ENCODE measurements around the gene VRK1.

DNA sequence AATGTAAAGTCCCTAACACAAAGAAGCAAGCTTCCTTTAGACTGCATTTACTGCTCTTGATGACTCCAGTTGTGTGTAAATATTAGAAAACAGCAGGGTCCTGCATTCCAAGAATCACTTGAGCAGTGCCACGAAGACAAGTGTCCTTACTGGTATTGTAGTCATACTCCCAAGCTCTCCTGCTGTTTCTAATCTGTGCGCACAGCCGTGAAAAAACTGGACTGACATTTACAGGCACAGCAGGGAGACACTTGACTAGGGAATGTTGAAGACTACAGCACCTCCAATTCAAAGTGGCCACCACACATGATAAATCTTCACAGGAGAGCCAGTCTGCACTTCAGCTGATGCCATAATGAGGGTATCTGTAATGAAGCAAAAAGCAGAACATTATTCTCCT is 91.4 kb downstream of the VRK1 start:
- no peak for TF ChIP-seq ZSCAN20 (CRISPR knock-in tag; IDR thresholded peaks at IDR 0.05)
- TF ChIP-seq, protein P1, sequence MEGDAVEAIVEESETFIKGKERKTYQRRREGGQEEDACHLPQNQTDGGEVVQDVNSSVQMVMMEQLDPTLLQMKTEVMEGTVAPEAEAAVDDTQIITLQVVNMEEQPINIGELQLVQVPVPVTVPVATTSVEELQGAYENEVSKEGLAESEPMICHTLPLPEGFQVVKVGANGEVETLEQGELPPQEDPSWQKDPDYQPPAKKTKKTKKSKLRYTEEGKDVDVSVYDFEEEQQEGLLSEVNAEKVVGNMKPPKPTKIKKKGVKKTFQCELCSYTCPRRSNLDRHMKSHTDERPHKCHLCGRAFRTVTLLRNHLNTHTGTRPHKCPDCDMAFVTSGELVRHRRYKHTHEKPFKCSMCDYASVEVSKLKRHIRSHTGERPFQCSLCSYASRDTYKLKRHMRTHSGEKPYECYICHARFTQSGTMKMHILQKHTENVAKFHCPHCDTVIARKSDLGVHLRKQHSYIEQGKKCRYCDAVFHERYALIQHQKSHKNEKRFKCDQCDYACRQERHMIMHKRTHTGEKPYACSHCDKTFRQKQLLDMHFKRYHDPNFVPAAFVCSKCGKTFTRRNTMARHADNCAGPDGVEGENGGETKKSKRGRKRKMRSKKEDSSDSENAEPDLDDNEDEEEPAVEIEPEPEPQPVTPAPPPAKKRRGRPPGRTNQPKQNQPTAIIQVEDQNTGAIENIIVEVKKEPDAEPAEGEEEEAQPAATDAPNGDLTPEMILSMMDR (IDR thresholded peaks at IDR 0.05): no peak

Data from A549 (cell line).